DOHH2 (cell line): Measurements from ENCODE around the gene HNF1A.

Experiments used
- H3F3A ChIP-seq: fragments of 200-600 bp; sonication (generic), shearing (Covaris generic); 2 replicates; pipeline ENCODE4 v1.6.0; 2016; ENCODE audit warnings: antibody characterized with exemption, mild to moderate bottlenecking; ENCODE audit not compliant: control insufficient read depth, insufficient read depth
- H3K27ac ChIP-seq: fragments of 200-600 bp; sonication (generic); 2 replicates; pipeline ENCODE4 v1.5.1; 2014; ENCODE audit warnings: low read depth, mild to moderate bottlenecking, low read length, moderate library complexity
- H3K27me3 ChIP-seq: fragments of 200-600 bp; sonication (generic); 2 replicates; pipeline ENCODE4 v1.6.1; 2014; ENCODE audit warnings: mild to moderate bottlenecking, low read length, mixed read lengths; ENCODE audit not compliant: control insufficient read depth
- H3K36me3 ChIP-seq: fragments of 200-600 bp; sonication (generic); 2 replicates; pipeline ENCODE4 v1.6.1; 2014; ENCODE audit warnings: mild to moderate bottlenecking, low read length, moderate library complexity, mixed read lengths; ENCODE audit not compliant: control insufficient read depth
- H3K4me1 ChIP-seq: fragments of 200-600 bp; sonication (generic); 2 replicates; pipeline ENCODE4 v1.6.1; 2014; ENCODE audit warnings: mild to moderate bottlenecking, low read length, mixed read lengths; ENCODE audit not compliant: control insufficient read depth
- H3K4me2 ChIP-seq: fragments of 200-600 bp; sonication (generic); 2 replicates; pipeline ENCODE4 v1.6.0; 2014; ENCODE audit warnings: mild to moderate bottlenecking, low read length, moderate library complexity
- H3K4me3 ChIP-seq: fragments of 200-600 bp; sonication (generic); 2 replicates; pipeline ENCODE4 v1.5.1; 2014; ENCODE audit warnings: mild to moderate bottlenecking, low read length, mixed read lengths
- H3K79me2 ChIP-seq: fragments of 200-600 bp; sonication (generic); 2 replicates; pipeline ENCODE4 v1.6.1; 2014; ENCODE audit warnings: mild to moderate bottlenecking, low read length, mixed read lengths; ENCODE audit not compliant: control insufficient read depth
- H3K9me2 ChIP-seq: fragments of 200-600 bp; sonication (generic); replicated peaks from 2 replicates; pipeline ENCODE4 v1.6.1; 2014; ENCODE audit warnings: mild to moderate bottlenecking, low read length, mixed read lengths; ENCODE audit not compliant: control insufficient read depth
- H3K9me3 ChIP-seq: fragments of 200-600 bp; sonication (generic); 2 replicates; pipeline ENCODE4 v1.6.1; 2014; ENCODE audit warnings: antibody characterized with exemption, low read length, mixed read lengths; ENCODE audit not compliant: control insufficient read depth, insufficient read depth
- H4K20me1 ChIP-seq: fragments of 200-600 bp; sonication (generic); 2 replicates; pipeline ENCODE4 v1.6.0; 2014; ENCODE audit warnings: low read depth, mild to moderate bottlenecking, antibody characterized with exemption, low read length, moderate library complexity; ENCODE audit not compliant: control insufficient read depth, insufficient read depth
- EZH2phosphoT487 ChIP-seq: fragments of 200-600 bp; sonication (generic); IDR thresholded peaks from 2 replicates; pipeline ENCODE4 v1.6.1; 2017; ENCODE audit warnings: borderline replicate concordance, mild to moderate bottlenecking, antibody characterized with exemption, low read length, moderate library complexity, mixed read lengths
- TF ChIP-seq, protein P1 (sequence below): fragments of 200-600 bp; sonication (generic); IDR thresholded peaks from one replicate; pipeline ENCODE4 v1.5.1; 2014; ENCODE audit warnings: antibody characterized with exemption, mild to moderate bottlenecking, low read depth, low read length; ENCODE audit not compliant: poor library complexity, severe bottlenecking

HNF1A gene

DNA sequence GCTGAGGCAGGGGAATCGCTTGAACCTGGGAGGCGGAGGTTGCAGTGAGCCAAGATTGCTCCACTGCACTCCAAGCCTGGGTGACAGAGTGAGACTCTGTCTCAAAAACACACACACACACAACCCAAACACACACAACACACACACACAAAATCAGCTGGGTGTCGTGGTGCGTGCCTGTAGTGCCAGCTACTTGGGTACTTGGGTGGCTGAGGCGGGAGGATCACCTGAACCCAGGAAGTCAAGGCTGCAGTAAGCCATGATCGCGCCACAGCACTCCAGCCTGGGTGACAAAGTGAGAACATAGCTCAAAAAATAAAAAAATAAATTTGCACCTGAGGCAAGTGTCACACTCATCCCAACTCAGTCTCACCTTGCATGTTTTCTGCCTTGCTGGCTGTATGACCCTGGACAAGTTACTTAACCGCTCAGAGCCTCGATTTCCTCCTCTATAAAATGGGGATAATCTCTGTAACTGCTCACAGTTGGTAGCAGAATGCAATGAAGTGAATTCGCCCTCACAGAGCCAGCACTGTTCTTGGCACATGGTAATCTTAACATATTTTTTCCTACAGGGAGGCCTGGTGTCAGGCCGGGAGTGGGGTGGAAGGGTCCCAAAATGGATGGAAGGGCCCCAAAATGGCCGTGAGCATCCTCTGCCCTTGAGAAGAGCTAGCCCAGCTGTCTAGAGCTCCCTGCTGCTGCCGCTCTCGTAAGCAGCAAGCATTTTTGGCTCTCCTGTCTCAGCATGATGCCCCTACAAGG, 630 bp upstream of the HNF1A start:
- Histone ChIP-seq H3K27ac (no peak overlapping the region), H3K27me3 (no peaks in the 10 kb centered on the region), H3K79me2 (no peaks in the 10 kb centered on the region), H3K4me3 (no peak overlapping the region), H3K36me3 (no peaks in the 10 kb centered on the region), H3K9me3 (no peaks in the 10 kb centered on the region), H3K9me2 (no peaks in the 10 kb centered on the region), H4K20me1 (no peaks in the 10 kb centered on the region), H3K4me1 (no peaks in the 10 kb centered on the region), H3K4me2 (no peak overlapping the region), H3F3A (no peaks in the 10 kb centered on the region)
- TF ChIP-seq, protein P1, sequence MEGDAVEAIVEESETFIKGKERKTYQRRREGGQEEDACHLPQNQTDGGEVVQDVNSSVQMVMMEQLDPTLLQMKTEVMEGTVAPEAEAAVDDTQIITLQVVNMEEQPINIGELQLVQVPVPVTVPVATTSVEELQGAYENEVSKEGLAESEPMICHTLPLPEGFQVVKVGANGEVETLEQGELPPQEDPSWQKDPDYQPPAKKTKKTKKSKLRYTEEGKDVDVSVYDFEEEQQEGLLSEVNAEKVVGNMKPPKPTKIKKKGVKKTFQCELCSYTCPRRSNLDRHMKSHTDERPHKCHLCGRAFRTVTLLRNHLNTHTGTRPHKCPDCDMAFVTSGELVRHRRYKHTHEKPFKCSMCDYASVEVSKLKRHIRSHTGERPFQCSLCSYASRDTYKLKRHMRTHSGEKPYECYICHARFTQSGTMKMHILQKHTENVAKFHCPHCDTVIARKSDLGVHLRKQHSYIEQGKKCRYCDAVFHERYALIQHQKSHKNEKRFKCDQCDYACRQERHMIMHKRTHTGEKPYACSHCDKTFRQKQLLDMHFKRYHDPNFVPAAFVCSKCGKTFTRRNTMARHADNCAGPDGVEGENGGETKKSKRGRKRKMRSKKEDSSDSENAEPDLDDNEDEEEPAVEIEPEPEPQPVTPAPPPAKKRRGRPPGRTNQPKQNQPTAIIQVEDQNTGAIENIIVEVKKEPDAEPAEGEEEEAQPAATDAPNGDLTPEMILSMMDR, result no peak
- no peak for TF ChIP-seq EZH2phosphoT487

DNA sequence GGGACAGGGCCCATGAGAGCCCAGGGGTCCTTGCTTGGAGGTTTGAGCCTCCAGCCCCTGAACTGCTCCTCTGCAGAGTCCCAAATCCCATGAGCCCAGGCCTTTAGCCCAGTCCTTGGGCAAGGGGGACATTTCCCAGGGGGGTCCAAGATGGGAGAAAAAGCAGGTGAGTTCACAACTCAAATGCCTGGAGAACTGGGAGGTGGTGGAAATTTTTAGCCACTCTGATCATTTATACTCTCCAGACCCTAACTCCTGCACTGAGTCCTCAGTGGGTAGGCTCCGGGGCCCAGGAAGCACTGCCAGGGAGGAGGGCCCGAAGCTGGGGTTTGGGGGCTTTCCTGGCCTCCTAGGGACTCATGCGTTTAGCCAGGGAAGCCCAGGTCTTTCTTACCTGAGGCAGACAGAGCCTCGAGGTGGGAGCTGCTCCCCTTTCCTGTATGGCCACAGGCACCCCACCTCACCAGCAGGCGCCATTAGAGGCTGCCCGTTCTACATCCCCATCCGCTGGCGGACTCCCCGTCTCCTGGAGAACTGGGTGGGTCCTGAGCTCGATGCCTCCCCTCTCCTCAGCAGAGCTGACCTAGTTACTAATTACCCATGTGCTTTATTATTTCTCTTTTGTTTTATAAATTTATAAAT, 998 bp downstream of the HNF1A start:
- no peak for TF ChIP-seq EZH2phosphoT487
- TF ChIP-seq, protein P1, result no peak
- Histone ChIP-seq H3K9me2 (no peaks in the 10 kb centered on the region), H3K4me2 (no peak overlapping the region), H3K4me1 (no peaks in the 10 kb centered on the region), H3K79me2 (no peaks in the 10 kb centered on the region), H3K27ac (no peak overlapping the region), H4K20me1 (no peaks in the 10 kb centered on the region), H3K9me3 (no peaks in the 10 kb centered on the region), H3K27me3 (no peaks in the 10 kb centered on the region), H3K36me3 (no peaks in the 10 kb centered on the region), H3K4me3 (no peak overlapping the region), H3F3A (no peaks in the 10 kb centered on the region)

DNA sequence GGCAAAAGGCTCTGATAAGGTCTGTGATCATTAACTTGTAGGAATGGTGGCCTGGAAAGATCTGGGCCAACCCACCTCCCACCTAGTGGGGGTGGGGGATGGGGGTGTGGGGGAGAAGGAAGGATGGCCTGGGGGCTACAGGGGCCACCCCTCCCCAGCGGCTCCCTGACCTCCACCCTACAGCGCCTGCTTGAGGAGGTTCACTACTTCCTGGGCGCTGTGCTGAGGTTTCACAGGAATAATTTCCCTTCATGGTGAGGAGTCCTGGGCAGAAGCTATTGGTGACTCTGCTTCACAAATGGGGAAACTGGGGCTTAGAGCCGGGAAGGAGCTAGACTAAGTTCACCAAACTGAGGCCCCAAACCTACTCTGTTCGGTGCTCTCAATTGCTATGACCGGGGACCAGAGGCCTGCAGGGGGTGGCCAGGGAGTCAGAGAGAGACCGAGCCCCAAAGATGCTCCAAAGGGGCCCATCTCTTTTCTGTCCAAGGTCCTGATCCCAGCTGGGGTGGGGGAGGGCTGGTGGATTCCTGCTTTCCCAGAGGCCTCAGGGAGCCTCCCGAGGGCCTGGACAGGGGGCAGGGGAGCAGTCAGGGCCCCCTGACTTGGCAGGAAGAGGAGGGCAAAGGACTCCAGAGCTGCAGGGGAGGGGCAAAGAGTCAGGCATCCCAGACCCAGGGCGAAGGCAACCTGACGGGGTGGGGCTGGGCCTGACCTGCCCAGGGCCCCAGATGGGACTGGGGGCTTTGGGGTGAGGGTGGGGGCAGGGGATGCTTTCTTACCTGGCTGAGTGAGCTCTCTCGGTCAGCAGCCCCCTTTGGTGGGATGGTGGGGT, 1.7 kb downstream of the HNF1A start:
- no peaks in the 10 kb centered on the region for H3F3A ChIP-seq
- H3K27ac ChIP-seq, result no peak overlapping the region
- H3K9me3 ChIP-seq, result no peaks in the 10 kb centered on the region

More for the DNA sequence above, 1.7 kb downstream of the HNF1A start:
- H3K79me2 ChIP-seq, result no peaks in the 10 kb centered on the region
- H3K4me2 ChIP-seq, result no peak overlapping the region
- no peak overlapping the region for H3K4me3 ChIP-seq
- H3K4me1 ChIP-seq, result no peaks in the 10 kb centered on the region
- H4K20me1 ChIP-seq, result no peaks in the 10 kb centered on the region
- no peaks in the 10 kb centered on the region for H3K9me2 ChIP-seq
- TF ChIP-seq EZH2phosphoT487, result no peak
- TF ChIP-seq, protein P1, result no peak
- H3K36me3 ChIP-seq, result no peaks in the 10 kb centered on the region
- no peaks in the 10 kb centered on the region for H3K27me3 ChIP-seq
